Dermis blood vessel endothelial cell (primary cell): ENCODE data around the gene SLC22A5. TPM values are rescaled to one million over a fixed set of nuclear protein-coding genes. Genes with fewer than 3 reads are reported as not detected.
"Not testable (repeated sequence)": the region's sequence is repeated elsewhere in the genome, so short reads cannot be mapped to it uniquely, and the experiment has no call there.

ENCODE experiments used
- DNase-seq: peaks from one replicate; pipeline ENCODE4 v3.0.0; 2010
- total RNA-seq: library from RNA; depleted of rRNA; stranded (reverse); fragments of >200 nt; gene quantifications from 2 replicates; pipeline ENCODE4 v1.2.3, GENCODE V29; 2014

Gene SLC22A5
- total RNA-seq, 1 donor from 2014 or later: 4.8 TPM

DNA sequence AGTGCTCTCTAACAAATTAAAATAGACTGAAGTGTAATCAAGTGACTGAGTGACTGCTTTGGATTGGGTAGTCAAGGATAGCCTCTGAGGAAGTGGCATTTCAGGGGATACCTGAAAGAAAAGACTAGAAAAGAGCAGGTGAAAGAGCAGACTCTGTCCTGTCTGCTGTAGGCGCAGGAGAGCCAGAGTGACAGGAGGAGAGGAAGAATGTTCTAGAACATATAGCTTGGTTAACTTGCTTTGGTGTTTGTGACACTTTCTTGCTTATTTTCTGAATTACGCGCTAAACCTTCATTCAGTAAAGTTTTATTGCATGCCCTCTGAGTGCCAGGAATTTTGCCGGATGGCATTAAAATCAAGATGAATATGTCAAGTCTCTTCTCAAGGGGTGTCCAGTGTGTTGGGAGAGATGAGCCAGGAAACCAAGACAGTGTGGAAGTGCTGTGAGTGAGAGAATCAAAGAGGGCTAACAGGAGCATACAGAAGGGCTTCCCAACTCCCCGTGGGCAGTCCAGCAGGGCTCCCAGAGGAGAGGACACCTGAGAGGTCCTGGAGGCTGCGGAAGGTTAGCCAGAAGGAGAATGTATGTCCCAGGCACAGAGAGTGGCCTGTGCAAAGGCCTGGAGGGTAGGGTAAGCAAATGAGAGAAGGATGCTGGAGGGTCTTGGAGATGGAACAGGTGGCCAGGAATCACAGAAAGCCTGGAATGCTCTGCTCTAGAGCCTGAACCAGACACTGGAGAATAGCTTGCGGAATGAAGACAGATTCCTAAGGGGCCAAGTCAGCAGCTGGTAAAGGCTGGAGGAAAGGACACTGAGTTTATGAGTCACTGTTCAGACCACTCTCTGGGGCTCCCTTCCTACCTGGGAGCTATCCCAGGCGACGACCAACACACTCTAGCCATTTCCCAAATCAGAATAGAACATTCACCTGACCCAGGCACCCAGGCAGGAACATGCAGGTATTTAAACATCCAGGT lies 59.3 kb downstream of the SLC22A5 start:
- DNase-seq: no peak

DNA sequence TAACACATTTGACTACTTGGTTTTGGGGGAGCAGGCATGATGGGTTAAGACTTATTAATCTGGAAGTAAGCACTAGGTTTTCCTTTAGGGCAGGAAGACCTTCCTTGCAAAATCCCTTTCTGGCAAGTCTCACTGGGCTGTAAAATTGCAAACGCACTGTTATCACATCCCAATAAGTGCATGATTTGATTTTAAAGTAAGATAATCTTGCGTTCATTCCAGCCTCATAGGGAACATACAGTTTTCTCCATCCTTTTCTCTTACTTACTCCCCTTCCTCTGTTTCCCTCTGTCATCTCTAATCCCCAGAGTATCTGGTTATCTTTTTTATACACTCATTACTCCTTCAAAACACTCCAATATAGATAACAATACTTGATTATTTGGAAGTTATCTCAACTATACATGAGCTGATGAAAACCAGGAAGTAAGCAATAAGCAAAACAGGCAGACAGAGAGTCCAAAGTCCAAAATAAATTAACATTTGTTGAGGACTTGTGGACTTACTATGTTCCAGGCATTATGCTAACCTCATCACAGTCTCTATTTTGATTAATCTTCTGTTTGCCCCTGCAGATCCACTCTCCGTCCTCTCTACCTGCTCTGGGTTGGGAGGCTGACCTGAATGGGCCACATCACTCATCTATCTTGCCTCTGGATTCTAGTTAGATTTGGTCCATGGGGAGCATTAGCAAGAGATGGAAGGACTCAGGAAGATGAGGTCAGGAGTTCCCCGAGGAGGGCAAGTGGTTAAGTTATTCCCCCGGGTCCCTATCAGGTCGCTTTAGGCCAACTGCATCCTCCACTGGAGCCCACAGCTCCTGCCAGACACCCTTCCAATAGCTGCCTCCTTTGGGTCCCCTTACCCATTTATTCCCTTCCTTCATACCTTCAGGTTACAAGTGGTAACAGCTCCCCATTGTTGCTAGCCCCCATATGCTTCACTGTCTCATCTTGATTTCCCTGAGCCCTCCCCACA lies 60.2 kb downstream of the SLC22A5 start:
- no peak for DNase-seq

DNA sequence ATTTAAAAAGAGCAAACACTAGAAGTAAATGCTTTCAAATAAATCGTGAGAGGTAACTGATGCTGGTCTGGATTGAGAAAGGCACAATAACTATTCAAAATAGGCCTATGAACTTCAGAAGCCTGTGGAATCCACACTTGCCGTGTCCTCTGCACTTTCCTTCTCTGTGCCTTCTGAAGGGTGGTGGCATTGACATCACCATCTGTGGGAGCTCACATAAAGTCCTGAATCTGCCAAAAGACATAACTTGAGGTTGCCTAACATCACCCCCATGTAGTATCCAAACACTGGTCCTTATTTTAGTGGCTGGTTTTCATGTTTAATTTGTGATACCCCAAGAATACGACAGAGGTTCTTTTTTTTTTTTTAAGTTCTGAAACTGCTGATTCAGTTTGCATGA lies 61.2 kb downstream of the SLC22A5 start:
- no peak for DNase-seq

DNA sequence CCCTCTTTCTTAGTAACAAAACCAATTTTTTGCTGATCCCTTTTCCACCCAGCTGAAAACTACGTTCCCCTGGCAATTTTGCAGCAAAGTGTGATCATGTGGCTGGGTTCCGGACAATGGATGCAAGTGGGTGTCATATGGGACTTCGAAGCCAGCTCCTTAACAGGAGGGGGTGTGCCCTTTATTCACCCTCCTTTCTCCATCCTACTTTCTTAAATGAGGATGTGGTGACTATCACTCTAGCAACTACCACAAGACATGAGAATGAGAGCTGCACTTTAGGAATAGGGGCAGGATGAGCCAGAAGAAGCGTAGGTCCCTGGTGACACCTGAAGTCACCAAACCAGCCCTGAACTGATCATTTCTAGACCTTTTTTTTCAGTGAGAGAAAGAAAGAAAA lies 62.1 kb downstream of the SLC22A5 start:
- DNase-seq: no peak

DNA sequence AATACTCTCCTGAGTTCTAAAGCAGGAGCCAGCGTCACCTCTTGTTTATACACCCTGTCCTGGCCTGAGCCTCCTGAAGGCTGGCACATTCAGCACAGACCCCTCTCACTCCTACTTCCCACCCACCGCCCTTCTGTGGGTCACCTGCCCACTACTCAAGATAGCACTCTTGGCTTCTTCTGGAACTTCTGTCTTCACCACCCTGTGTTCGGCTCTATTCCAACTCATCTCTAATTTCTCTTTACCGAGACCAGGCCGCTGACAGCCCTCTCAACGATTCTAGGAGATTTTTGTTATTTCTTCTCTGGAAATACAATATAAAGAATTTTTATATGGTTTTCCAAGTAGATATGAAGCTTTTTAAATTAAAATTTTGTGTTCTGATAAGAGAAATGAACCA lies 63.6 kb downstream of the SLC22A5 start:
- DNase-seq: no peak

DNA sequence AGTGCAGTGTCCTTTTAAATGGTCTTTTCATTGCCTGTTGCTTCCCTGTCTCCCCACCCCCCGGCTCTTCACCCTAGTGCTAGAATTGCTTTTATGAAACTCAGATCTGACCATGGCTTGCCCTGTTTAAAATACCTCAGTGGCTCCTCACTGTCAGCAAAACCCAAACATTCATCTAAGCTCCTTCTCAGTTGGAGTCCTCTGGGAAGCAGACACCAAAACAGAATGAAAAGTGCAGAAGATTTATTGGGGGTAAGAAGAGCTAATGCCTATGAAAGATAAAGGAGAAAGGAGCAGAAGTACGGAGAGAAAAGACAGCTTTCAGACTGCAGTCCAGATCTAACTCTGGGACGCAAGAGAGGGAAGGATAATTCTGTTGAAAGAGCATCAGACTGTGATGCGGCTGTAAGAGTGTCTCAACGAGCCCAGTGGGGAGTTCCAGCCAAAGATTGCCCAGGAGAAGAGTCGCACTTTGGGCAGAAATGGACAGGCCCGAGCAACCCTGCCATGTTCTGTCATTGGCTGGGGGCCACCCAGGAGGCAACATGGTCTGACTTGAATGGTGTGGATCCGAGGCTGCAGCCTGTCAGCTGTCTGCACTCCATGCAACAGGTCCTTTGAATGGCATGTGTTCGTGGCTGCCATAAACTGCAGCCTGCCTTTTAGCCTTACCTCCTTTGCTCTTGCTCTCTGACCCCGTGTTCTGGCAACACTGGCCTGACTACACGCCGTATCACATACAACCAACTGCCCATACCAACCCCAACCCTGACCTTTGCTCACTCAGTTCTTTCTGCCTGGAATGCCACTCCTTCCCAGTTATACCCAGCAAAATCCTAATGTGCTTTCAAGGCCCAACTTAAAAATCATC lies 65.1 kb downstream of the SLC22A5 start:
- no peak for DNase-seq

DNA sequence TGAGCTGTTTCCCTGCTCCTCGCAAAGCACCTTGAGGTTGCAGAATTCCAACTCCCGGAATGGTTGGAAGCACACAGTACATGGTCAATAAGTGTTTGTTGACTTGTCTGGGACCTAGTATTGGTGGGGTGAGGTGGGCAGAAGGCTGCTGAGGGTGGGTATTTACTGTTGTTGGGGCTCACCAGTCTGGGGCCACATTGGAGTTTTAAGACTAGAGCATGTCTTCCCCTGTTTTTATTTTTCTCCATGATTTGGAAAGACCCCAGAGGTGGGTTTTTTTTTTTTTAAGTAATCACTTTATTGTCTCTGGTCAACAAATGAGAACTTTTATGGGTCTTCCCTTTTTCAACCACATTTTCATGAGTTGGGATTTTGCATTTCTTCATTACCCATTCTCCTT lies 65.9 kb downstream of the SLC22A5 start:
- DNase-seq: no peak

DNA sequence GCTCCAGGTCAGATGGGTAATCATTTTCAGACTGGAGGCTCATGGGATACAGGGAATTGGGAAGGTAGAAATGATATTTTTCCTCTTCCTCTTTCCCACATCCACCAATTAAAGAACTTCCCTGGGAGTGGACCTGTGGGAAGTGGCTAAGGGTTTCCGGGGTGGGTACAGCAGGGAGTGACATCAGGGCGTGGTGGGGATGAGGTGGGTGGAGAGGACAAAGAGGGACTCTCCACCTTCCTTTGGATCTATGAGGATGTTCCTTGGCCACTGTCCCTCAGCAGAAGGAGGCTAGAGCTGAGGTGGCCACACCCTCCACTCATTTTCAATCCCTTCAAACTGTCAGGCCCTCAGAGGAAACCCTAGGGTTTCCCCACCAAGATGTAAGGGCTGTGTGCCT lies 66.4 kb downstream of the SLC22A5 start:
- no peak for DNase-seq

DNA sequence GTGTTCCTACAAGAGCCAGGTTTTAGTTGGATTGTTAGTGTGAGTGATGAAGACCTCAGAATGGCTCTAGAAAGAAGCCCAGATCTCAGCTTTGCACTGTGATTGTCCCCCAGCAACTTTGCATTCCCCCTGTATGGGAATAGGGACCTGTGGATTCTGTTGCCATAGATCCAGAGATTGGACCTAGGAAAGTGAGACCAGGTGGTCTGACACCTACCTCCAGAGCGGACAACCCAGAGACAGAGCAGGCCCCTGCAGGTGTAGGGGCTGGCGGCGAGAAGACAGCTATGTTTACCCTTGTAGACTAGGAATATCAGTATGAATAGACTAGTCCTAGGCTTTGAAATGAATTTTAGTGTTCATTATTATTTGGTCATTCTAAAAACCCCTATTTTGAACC lies 67.4 kb downstream of the SLC22A5 start:
- no peak for DNase-seq

DNA sequence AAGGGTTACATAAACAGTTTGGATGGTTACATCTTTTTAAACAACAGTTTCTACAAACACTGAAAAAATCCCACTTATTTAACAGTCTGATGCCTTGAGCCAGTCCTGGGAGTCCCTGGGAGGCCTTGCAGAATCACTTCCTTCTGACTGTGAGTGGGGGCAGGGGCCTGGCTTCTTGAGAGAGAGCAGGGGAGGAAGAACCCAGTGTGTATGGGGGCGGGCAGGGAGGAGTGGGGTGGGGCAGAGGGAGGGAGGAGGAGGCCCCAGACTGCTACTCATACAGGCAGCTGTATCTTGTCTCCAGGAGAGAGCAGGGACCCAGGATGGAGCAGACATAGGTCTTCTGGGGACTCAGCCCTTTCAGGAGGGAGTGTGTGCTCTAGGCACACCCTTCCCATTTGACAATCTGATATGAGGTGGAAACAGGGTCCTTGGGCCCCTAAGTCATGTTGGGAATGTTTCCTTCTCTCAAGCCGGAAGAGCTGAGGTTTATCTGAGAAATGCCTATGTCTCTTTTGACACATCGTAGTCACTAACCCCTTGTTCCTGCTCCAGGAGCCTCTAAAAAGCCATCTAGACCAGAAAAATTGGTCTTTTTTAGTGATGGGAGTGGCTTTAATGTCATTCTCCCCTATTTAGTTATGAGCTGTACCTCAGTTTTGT lies 68.2 kb downstream of the SLC22A5 start:
- peak; percentile 52 for DNase-seq

DNA sequence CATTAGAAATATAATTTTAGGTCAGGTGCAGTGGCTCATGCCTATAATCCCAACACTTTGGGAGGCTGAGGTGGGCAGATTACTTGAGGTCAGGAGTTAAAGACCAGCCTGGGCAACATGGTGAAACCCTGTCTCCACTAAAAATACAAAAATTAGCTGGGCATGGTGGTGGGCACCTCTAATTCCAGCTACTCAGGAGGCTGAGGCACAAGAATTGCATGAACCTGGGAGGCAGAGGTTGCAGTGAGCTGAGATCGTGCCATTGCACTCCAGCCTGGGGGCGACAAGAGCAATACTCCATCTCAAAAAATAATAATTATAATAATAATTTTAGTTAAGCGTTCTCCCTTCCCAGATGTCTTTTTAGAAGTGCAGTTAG lies 68.7 kb downstream of the SLC22A5 start:
- DNase-seq: not testable (repeated sequence)

DNA sequence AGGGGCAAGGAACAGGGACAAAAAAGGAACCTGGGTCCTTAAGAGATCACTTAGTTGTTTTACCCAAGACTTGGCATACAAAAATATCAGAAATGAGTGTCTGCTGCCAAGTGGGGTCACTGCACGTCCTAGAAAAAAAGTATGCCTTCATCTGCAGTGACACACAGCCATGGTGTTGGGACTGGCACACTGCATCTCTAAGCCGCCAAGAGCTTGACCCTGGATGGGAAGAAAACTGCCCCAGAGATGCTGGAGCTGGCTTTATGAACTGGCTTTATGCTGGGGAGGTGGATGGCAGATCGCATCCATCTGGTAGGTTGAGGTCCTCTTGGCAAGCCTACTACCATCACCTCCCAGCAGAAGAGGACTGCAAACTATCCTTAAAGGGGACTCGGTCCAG lies 69.4 kb downstream of the SLC22A5 start:
- DNase-seq: no peak

DNA sequence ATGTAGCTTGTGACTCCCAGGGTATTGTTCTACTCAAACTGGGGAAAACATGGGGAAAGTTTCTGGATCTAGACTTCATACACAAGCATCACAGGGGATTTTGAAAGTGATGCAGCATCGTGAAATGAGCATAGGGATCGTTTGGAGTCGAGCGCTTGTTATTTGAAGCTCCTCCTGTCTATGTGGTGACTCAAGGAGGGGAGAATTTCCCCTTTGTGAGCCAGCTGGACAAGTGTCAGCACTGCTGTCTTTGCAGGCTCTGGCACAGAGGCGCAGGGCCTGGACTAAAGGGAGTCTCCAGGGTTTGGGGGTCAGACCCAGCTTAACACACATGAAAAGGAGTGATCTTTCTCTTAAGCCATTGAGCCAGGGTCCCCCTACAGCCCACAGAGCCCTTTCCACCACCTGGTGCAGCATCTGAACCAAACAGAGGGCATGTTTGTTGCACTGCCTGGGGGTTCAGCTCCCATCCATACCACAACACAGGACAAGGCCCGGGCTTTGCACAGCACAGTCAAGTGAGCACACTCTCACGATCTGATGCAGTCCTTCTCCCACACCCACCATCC lies 70.1 kb downstream of the SLC22A5 start:
- peak; percentile 85 for DNase-seq

DNA sequence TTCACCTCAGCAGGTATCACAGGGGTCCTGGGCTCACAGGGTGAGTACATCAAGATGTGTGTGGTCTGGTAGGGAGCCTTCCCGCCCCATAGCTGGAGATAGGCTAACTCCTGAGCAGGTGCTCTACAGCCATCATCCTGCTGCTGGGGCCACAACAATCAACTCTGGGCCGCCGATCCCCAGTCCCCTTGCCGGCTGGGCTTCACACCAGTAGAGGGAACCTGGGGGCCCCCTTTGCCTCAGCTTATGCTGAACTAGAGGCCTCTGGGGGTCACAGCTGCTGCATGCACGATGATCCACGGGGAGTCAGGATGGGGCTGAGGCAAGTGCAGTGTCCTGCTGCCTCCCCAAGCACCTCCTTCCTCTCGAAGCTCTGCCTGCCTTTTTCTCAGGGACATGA lies 74.6 kb downstream of the SLC22A5 start:
- no peak for DNase-seq

Other genes with a start within 250 kb of the SLC22A5 start
- 55.7 and 62.8 TPM in 2 replicates for gene P4HA2, start 141.9 kb upstream of the SLC22A5 start, total RNA-seq
- 31.0 and 51.6 TPM in 2 replicates for gene PDLIM4, start 112.0 kb upstream of the SLC22A5 start, total RNA-seq
- gene SLC22A4, start 75.3 kb upstream of the SLC22A5 start, total RNA-seq: 4.7 and 4.8 TPM in 2 replicates
- 26.4 TPM in 2 replicates for gene IRF1, start 121.1 kb downstream of the SLC22A5 start, total RNA-seq
- gene IL5, start 173.8 kb downstream of the SLC22A5 start, total RNA-seq: not detected in 2 replicates
- 12.6 and 22.0 TPM in 2 replicates for gene RAD50, start 187.3 kb downstream of the SLC22A5 start, total RNA-seq